NCI-H2196 treated with DMSO at 0.1 percent for 48 hours (cell line): ENCODE measurements around the gene TRIM37.
"Not testable (repeated sequence)": the region's sequence is repeated elsewhere in the genome, so short reads cannot be mapped to it uniquely, and the experiment has no call there.

Experiments
- DNase-seq: peaks from one replicate; lab custom pipeline; 2025; ENCODE audit not compliant: unreplicated experiment; lab: John Stamatoyannopoulos, UW

TRIM37 gene

DNA sequence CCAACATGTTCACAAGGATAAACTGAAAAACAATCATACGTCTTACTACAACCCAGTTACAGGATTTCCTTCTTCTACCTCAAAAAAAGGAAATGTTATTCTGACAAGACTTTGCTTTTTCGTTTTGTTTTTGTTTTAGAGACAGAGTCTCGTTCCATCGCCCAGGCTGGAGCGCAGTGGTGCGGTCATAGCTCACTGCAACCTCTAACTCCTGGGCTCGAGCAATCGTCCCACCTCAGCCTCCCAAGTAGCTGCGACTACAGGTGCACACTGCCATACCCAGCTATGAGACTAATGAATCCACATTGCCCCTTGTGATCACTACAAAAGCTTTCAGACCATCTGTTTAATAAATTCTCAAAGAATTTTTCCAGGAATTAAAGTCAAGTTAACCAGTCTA is 8.8 kb upstream of the TRIM37 start:
- no peak for DNase-seq

- no peak for DNase-seq
These were observed 4.9 kb upstream of the TRIM37 start for GRCh38 chr17:59111539-59111938.

DNA sequence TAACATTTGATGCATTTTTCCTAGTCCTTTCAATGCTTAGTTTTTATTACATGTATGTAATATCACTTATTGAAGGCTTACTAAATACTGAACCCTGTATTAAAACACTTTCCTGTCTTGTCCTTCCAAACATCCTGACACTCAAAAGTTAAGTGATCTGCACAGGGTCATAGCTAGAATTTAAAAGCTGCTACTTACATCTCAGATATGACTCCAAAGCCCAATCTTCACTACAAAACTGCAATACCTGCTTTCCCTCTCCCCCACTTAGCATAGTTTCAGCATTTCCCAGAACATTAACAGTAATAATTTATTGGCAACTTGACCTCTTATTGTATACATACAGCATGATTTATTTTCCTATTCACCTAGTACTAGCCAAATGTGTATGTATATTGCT is 4.3 kb upstream of the TRIM37 start:
- DNase-seq: no peak

- no peak for DNase-seq
These were observed 1.9 kb upstream of the TRIM37 start for GRCh38 chr17:59108400-59109102.

DNA sequence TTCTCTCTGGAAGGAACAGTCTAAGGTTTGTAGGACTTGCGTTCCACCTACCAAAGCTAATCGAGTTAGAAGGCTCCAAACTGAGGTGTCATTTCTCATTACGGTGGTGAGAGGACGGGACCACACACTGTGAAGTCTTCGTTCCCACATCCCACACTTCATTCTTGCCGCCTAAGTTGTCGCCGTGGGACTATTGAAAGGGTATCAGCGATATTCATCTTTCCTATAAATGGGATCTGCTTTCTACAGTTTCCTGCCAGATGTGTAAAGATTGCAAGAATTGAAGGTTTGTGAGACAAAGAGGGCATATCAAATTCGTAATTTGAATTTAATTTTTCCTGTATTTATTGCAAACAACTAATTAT is 608 bp upstream of the TRIM37 start:
- DNase-seq: no peak

DNA sequence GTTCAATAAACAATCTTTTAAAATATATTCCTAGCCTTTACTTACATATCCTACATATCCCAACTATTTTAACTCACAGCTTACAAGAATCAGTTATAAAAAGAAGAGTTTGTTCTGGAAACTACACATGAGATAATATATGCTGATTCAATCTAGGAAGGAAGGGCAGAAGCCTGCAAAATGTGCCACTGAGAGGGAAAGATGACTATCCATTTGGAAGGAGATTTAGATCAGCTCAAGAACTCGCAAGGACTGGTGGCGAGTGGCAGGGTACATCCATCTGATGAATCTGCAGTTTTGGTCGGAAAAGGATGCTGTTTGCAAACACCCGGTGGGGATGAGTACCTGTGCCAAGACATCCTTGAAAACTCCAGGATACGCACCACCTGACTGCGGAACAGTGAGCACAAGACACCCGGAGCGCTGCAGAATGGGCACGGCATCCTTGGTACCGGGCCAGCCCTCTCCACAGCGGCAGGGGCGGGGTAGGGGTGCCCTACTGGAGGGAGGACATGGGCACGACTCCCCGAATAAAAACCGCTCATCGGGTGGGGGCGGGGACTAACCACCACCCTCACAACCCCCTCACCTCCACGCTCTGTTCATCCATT is 723 bp downstream of the TRIM37 start:
- peak; percentile 34 for DNase-seq

DNA sequence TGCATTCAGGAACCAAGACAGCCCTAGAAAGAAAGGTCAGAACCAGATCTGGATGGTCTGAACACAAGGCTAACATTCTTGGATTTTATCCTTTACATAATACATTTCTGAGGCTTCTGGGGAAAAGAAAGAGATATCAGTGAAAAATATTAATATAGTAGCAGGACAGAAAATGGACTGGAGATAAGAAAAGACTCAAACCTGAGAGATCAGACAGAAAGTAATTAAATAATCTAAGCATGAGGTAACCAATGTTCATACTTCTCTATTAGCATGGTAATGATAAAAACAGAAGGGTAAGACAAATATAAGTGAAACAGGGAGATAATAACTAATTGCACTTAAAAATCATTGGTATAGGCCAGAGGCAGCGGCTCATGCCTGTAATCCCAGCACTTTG is 5.5 kb downstream of the TRIM37 start:
- no peak for DNase-seq

- no peak for DNase-seq
These were observed 8.8 kb downstream of the TRIM37 start for GRCh38 chr17:59097876-59098275.

- DNase-seq: no peak
These were observed 11.7 kb downstream of the TRIM37 start for GRCh38 chr17:59094861-59095530.

- no peak for DNase-seq
These were observed 12.9 kb downstream of the TRIM37 start for GRCh38 chr17:59093702-59094231.

DNA sequence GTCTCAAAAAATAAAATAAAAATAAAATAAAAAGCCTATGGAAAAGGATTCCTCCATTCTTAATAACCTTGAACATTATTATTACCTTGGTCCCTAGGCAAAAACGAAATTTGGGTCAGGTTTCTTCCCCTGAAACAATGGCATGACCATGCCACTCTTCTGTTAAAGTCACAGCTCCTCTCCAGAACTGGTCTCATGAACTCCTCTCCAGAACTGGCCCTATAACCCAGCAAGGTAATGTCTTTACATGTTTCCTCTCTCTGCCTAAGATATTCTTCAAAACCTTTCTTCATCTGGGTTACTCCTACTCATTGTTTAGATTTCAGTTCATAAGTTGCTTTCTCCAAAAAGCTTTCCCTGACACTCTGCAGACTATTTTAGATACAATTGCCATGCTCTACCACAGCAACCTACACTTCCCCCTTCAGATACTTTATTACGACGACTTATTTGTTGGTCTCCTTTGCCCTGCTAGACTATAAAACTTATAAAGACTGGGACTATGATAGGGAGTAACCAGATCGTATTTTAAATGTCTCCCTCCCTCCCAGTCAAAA is 13.5 kb downstream of the TRIM37 start:
- DNase-seq: no peak

GRCh38 chr17:59090593-59090992 is 16.1 kb downstream of the TRIM37 start:
- not testable (repeated sequence) for DNase-seq

DNA sequence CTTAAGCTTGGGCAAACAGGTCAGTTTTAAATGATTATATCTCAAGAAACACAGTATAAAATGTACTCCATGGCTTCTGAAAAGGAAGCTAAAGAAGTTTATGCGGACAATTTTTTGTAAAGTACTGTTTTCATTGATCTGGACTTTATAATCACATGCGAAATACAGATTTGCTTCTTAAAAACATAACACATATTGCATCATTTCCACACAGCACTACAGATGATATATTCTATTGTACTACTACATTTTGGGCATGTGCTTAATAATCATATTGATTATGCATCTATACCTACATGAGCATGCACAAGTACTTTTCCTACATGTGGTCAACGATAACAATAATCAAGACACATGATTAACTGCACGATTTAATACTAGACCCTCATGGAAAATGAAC is 22.5 kb downstream of the TRIM37 start:
- no peak for DNase-seq

DNA sequence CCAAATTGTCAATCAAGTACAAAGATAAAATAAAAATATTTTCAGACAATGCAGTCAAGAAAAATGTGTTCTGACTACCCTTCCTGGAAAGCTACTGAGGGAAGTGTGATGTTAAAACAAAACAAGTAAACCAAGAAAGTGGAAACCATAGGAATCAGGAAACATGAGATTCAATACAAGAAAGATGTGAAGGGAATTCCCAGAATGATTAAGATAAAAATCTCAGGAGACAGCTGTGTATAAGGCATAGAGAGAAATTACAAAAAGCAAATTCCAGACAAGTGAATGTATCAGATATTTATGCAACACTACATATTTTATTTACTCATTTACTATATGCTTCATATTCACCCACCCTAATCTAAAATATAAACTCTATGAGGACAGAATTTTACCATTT is 32.2 kb downstream of the TRIM37 start:
- DNase-seq: no peak

- DNase-seq: no peak
These were observed 32.7 kb downstream of the TRIM37 start for GRCh38 chr17:59073972-59074371.

DNA sequence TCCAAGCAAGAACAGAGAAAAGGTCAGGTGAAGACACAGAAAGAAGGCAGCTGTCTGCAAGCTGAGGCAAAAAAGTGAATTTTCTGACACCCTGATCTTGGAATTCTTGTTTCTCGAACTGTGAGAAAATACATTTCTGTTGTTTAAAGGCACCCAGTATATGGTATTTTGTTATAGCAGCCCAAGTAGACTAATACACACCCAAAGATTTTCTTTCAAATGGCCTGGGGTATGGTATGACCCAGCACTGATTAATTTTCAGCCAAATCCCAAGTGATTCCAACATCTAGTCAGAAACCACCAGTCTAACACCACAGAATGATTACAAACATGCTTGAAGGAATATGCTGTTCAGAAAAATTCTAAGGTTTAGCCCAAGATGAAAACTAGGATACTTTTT is 36.8 kb downstream of the TRIM37 start:
- DNase-seq: no peak

- DNase-seq: no peak
These were observed 38.9 kb downstream of the TRIM37 start for GRCh38 chr17:59067756-59068155.

DNA sequence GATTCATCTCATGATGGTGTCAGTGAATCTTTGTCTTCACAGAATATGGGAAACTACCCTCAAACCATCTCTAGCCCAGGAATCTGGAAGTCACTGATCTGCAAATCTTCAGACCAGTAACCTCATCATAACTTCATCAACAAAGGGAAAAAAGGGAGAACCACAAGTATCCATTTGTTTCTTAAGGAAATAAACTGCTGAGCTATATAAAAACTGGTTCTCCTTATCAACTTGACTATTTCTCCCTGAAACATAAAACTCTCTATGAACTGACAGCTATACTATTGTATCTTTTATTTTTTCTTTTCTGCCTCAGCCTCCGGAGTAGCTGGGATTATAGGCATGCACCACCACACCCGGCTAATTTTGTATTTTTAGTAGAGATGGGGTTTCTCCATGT is 39.3 kb downstream of the TRIM37 start:
- DNase-seq: no peak

- DNase-seq: no peak
These were observed 44.2 kb downstream of the TRIM37 start for GRCh38 chr17:59062509-59062908.

DNA sequence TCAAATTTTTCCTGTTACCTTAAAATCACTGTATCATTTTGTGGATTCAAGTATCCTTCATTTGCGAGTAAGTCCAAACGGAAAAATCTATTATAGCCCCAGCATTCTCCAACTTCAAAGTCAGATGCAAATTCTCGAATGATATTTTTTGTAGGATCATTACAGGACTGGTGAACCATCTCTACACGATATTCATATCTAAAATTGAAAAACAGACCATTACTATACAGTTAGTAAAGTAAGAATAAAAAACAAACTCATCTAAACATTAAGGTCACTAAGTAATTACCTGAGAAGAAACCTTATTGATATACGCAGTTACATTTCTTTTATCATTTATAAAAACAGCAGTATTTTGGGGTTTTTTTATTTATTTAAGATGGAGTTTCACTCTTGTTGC is 49.8 kb downstream of the TRIM37 start:
- no peak for DNase-seq

DNA sequence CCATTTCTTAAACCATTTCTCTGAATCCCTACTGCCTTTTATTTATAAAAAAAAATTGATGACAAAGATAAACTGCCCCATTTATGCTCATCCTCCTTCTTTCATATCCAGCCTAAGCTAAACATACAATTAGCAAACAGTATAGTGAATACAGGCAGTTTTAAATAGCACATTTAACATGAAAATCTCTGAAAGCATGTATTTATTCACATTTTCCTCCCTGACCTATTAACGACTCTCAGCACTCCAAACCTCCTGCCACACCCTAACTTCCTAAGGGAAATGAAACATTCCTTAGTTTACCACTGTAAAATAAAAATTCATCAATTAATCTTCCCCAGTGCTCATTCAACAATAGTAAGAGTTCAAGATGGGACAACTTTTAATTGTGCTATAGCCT is 56.9 kb downstream of the TRIM37 start:
- no peak for DNase-seq

- no peak for DNase-seq
These were observed 59.1 kb downstream of the TRIM37 start for GRCh38 chr17:59047616-59048015.
